NOMO-1 treated with DMSO at 0.1 percent for 48 hours (cell line): ENCODE results near the gene KLHDC1.
"Not testable (repeated sequence)": the region's sequence is repeated elsewhere in the genome, so short reads cannot be mapped to it uniquely, and the experiment has no call there.

Experiments used
- DNase-seq: peaks from one replicate; lab custom pipeline; 2025; ENCODE audit not compliant: unreplicated experiment; lab: John Stamatoyannopoulos, UW

The KLHDC1 gene

GRCh38 chr14:49721733-49722435 is 29.0 kb downstream of the KLHDC1 start:
- DNase-seq: not testable (repeated sequence)

- DNase-seq: no peak
Measured at GRCh38 chr14:49727171-49727570, 34.3 kb downstream of the KLHDC1 start.

- no peak for DNase-seq
Measured at GRCh38 chr14:49732896-49733295, 40.0 kb downstream of the KLHDC1 start.

DNA sequence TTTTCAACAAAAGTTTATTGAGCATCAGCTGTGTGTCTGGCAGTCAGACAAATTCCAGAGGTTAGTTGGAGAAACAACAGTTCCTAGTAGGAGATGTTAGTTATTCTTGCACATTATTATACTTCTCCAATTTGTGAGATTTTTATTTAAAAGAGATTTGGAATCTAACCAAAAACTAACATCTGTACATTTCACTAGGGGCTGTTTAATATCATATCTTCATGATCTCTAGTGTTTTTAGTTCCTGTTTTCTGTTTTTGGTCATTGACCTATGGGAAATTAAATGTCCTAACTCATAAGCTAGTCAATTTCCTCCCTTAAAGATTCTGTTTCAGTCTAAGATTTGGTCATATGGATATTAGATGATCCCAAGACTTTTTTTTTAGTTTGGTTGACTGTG is 40.9 kb downstream of the KLHDC1 start:
- no peak for DNase-seq

- DNase-seq: not testable (repeated sequence)
Measured at GRCh38 chr14:49735669-49736068, 42.7 kb downstream of the KLHDC1 start.

GRCh38 chr14:49745191-49745590 is 52.3 kb downstream of the KLHDC1 start:
- DNase-seq: no peak

- DNase-seq: not testable (repeated sequence)
Measured at GRCh38 chr14:49746476-49746875, 53.6 kb downstream of the KLHDC1 start.

DNA sequence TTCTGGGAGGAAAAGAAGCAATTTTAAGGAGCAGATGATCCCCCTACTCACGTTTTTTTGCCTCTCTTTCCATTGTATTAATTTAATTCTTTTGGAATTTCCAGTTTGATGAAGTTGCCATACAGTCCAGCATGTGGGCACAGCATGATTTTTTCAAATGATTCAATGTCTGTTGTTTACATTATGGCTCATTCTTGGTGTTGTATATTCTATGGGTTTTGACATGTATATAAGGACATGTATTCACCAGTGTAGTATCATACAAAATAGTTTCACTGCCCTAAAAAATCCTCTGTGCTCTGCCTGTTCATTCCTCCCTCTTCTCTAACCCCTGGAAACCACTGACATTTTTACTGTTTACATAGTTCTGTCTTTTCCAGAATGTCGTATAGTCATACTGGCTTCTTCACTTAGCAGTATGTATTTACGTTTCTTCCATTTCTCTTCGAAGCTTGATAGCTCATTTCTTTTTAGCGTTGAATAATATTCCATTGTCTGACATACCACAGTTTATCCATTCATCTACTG is 61.7 kb downstream of the KLHDC1 start:
- no peak for DNase-seq

DNA sequence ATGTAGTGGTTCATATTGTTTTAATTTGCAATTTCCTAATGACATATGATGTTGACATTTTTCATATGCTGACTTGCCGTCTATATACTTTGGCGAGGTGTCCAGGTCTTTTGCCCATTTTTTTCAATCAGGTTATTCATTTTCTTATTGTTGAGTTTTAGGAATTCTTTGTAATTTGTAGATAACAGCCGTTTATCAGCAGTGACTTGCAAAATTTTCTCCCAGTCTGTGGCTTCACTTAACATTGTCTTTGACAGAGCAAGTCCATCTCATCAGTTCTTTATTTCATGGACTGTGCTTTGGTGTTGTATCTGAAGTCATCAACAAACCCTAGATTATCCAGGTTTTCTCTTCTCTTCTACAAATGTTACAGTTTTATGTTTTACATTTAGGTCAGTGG is 62.5 kb downstream of the KLHDC1 start:
- no peak for DNase-seq

GRCh38 chr14:49761839-49762551 is 69.1 kb downstream of the KLHDC1 start:
- no peak for DNase-seq

GRCh38 chr14:49766839-49767238 is 73.9 kb downstream of the KLHDC1 start:
- DNase-seq: no peak

GRCh38 chr14:49767270-49767570 is 74.3 kb downstream of the KLHDC1 start:
- DNase-seq: no peak

DNA sequence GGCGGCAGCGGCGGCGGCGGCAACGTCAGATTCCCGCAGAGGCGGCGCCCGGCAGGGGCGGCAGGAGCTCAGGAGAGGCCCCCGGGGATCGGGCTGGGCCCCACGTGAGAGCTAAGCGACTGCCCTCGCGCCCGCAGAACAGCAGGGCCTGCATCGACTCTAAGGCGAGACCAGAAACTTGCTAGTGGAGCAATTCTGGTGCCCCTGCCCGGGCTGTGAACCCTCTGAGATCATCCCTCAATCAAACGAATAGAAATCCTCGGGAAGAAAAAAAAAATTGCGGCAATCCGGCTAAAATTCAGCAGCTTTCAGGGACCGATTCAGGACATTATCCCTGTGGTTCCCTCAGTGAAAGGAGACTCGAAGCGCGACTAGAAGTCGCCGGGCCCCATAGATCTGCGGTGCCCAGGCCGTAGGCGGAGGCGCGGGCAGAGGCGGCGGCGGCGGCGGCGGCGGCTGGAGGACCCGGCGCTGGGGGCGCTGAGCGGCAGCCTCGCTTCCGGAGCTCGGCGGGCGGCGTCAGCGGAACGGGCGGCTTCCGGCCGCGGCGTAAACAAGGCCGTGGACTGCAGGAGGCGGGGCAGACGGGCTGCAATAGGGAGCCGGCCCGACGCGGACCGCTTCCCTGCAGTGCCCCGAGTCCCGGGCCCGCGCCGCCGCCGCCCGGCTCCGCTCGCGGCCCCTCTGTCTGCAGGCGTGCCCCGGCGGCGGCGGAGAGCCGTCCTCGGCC is 74.8 kb downstream of the KLHDC1 start, which contains the start of gene KLHDC2:
TSS of gene KLHDC2 (plus strand) at position 583 of the 730 bp plus-strand sequence. CDS start 316 bp downstream, outside the sequence.
- peak; percentile 84 for DNase-seq

DNA sequence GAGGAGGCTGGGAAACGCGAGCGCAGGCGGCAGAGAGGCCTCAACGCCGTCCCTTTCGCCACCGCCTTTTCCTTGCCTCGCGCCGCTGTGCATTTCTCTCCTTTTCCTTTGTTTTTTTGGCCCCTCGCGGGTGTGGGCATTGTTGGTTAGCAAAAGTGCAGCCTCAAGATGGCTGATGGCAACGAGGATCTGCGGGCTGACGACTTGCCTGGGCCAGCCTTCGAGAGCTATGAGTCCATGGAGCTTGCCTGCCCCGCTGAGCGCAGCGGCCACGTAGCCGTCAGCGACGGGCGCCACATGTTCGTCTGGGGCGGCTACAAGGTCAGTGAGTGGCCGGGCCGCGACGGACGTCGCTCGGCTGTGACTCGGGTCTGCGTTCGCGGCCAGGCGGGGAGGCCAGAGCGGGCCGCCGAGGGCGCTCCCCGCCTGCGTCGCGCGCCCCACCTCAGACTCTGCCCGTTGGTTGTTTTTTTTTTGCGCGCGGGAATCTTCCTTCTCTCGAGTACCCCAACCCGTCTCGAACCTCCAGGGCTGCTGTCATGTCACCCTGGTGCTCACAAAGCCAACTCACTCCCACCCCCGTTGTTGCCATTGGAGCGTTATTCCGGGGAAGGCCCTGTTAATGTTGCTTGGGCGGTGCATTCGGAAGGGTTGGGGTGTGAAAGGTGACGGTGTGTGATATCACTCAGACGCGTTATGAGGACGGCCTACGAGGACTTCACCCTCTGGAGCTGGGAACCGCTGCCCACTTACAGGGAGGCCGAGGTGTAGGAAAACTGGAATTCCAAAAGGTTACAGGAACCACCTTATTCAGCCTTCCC is 75.6 kb downstream of the KLHDC1 start:
- peak; percentile 41 for DNase-seq

DNA sequence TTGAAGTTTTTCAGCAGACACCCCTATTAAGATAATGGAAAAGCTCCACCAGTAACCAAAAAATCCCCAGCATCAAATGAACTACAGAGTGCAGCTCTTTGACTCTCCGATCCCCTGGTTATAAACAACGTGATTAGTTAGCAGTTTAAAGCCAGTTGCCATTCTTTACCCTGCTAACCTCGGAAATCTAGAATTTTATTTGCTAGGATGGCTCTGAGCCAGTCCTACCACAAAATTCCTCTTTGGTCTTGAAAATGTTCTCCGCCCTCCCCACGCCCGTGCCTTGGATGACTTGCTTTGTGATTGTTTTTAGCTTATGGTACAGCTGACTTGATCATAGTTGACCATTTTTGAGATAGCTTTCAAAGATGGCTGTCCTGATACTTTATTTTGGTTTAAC is 76.3 kb downstream of the KLHDC1 start:
- DNase-seq: no peak

DNA sequence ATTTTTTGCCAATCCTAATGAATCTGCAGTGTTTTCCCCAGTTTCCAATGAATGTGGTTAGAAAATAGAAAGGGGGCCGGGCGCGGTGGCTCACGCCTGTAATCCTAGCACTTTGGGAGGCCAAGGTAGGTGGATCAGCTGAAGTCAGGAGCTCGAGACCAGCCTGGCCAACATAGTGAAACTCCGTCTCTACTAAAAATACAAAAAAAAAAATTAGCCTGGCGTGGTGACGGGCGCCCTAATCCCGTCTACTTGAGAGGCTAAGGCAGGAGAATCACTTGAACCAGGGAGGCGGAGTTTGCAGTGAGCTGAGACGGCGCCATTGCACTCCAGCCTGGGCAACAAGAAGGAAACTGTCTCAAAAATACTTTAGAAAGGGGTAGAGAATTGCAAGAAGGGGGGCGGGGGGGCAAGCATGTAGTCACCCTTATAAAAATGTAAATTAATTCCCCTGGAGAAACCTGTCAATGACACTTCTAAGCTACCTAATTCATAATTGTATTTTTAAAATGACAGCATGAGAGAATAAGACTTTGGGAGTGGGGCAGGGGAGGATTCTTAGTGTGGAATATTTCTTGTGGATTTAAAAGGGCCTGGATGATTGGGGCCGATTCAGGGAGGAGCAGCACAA is 76.8 kb downstream of the KLHDC1 start:
- DNase-seq: no peak

GRCh38 chr14:49770212-49770817 is 77.4 kb downstream of the KLHDC1 start:
- DNase-seq: peak; percentile 9

GRCh38 chr14:49771691-49772090 is 78.8 kb downstream of the KLHDC1 start:
- DNase-seq: not testable (repeated sequence)

DNA sequence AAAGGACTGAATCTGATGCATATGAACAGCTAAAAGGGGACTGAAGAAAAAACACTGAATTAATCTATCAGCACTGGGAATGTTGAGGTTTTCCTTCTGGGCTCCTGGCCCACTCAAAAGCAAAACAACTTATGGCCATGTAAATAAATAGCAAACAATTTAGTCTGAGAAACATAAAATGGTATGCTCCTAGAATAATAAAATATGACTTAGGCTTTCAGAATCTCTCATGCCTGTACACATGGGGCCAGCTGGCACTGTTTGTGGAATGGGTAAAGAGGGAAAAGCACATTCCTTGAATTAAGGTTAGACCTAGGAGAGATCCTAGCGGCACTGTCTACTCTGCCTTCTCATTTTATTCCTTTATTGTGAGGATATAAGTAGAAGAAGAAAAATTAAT is 81.2 kb downstream of the KLHDC1 start:
- DNase-seq: no peak

- no peak for DNase-seq
Measured at GRCh38 chr14:49778421-49778820, 85.5 kb downstream of the KLHDC1 start.
